Subcutaneous abdominal adipose tissue (tissue), 5 donors: ENCODE measurements around the gene PUM1.

Experiments used
- H3K27ac ChIP-seq: one replicate; pipeline ENCODE4 v1.7.0; 2013; ENCODE audit warnings: low read depth, mild to moderate bottlenecking, inconsistent platforms, low read length, moderate library complexity
- H3K27me3 ChIP-seq, 5 donors: one replicate each; pipeline ENCODE4 v1.7.0; 2013; ENCODE audit warnings: low read length in 5 of 5, inconsistent platforms in 1 of 5; ENCODE audit not compliant: control insufficient read depth in 5 of 5, insufficient read depth in 4 of 5
- H3K36me3 ChIP-seq, 5 donors: one replicate each; pipeline ENCODE4 v1.7.0; 2013; ENCODE audit warnings: low read length in 5 of 5; ENCODE audit not compliant: control insufficient read depth in 5 of 5, insufficient read depth in 5 of 5
- H3K4me1 ChIP-seq, 5 donors: one replicate each; pipeline ENCODE4 v1.7.0; 2013; ENCODE audit warnings: low read length in 5 of 5, mild to moderate bottlenecking in 3 of 5, moderate library complexity in 1 of 5; ENCODE audit not compliant: control insufficient read depth in 5 of 5, insufficient read depth in 5 of 5
- H3K4me3 ChIP-seq, 5 donors: one replicate each; pipeline ENCODE4 v1.7.0; 2013; ENCODE audit warnings: low read length in 5 of 5, low read depth in 1 of 5
- H3K9ac ChIP-seq, 5 donors: one replicate each; pipeline ENCODE4 v1.7.0; 2013; ENCODE audit warnings: low read length in 5 of 5, mild to moderate bottlenecking in 4 of 5, moderate library complexity in 3 of 5
- H3K9me3 ChIP-seq, 5 donors: one replicate each; pipeline ENCODE4 v1.7.0; 2013; ENCODE audit warnings: low read length in 5 of 5; ENCODE audit not compliant: control insufficient read depth in 5 of 5
- donor health status: healthy.
- donor health status: healthy.
- donor health status: healthy.
- donor health status: healthy.
- donor health status: healthy.

Gene PUM1

GRCh38 chr1:31033598-31033997 is 31.9 kb downstream of the PUM1 start:
- H3K36me3 ChIP-seq = peaks cover 0 to 5% (median 0%) of the 10 kb centered on the region in 5 donors
- peaks cover 0 to 21% (median 12%) of the 10 kb centered on the region in 5 donors for H3K4me1 ChIP-seq
- H3K27me3 ChIP-seq = no peaks in the 10 kb centered on the region
- no peak overlapping the region for H3K27ac ChIP-seq
- H3K9ac ChIP-seq = no peak overlapping the region
- H3K4me3 ChIP-seq = no peak overlapping the region
- H3K9me3 ChIP-seq = no peaks in the 10 kb centered on the region

GRCh38 chr1:31032266-31032665 is 33.3 kb downstream of the PUM1 start:
- Histone ChIP-seq H3K9me3 (no peaks in the 10 kb centered on the region), H3K27ac (no peak overlapping the region), H3K9ac (no peak overlapping the region), H3K4me3 (no peak overlapping the region), H3K4me1 (peaks cover 0 to 23% (median 13%) of the 10 kb centered on the region in 5 donors), H3K27me3 (no peaks in the 10 kb centered on the region), H3K36me3 (peaks cover 0 to 8% (median 0%) of the 10 kb centered on the region in 5 donors)

- Histone ChIP-seq H3K27me3 (no peaks in the 10 kb centered on the region), H3K9me3 (no peaks in the 10 kb centered on the region), H3K27ac (no peak overlapping the region), H3K4me3 (no peak overlapping the region), H3K9ac (no peak overlapping the region), H3K36me3 (peaks cover 0 to 10% (median 0%) of the 10 kb centered on the region in 5 donors), H3K4me1 (peaks cover 0 to 23% (median 13%) of the 10 kb centered on the region in 5 donors)
Measured at GRCh38 chr1:31031330-31032143, 34.0 kb downstream of the PUM1 start.

GRCh38 chr1:31029026-31029425 is 36.5 kb downstream of the PUM1 start:
- Histone ChIP-seq H3K36me3 (peaks cover 0 to 13% (median 0%) of the 10 kb centered on the region in 5 donors), H3K9ac (no peak overlapping the region), H3K4me3 (no peak overlapping the region), H3K9me3 (no peaks in the 10 kb centered on the region), H3K4me1 (peaks cover 0 to 24% (median 17%) of the 10 kb centered on the region in 5 donors), H3K27ac (peak overlapping the region; percentile 32), H3K27me3 (no peaks in the 10 kb centered on the region)

DNA sequence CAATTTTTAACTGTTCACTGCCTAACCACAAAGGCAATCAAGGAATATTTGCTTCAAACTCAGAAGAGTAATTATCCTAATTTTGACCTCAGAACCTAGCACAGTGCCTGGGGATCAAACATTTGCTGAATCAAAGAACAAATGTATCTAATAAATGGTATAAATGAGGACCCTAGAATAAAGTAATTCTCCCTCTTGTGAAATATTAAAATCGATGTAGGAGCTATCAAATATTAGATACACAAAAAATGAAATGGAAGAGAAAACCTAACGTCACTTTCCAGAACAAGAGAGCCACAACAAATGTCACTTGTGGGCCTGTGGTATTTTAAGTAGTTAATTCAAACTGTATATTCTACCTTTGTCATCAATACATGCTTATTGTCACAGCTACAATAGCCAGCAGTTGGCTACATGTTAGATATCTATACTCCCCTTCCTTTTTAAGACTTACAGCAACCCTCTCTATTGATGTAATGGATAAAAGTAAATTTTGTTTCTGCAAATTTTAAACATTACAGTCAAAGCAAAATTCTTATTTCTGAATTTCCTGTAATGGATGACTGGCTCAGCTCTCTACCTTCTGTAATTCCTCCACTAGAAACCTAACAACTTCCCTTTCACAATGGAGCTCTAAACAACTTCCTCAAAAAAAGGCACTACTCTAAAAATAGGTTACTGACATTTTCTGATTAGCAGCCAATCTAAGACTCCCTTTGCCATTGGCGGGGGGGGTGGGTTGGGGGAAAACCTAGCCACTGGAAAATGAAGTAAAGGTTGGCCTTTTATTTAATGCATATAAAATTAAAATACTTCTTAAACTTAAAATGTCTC is 37.6 kb downstream of the PUM1 start:
- H3K36me3 ChIP-seq = peaks cover 0 to 13% (median 0%) of the 10 kb centered on the region in 5 donors
- peak overlapping the region; percentile 4 for H3K27ac ChIP-seq
- peaks cover 0 to 22% (median 13%) of the 10 kb centered on the region in 5 donors for H3K4me1 ChIP-seq
- H3K4me3 ChIP-seq = no peak overlapping the region
- no peaks in the 10 kb centered on the region for H3K27me3 ChIP-seq
- H3K9me3 ChIP-seq = no peaks in the 10 kb centered on the region
- no peak overlapping the region for H3K9ac ChIP-seq

DNA sequence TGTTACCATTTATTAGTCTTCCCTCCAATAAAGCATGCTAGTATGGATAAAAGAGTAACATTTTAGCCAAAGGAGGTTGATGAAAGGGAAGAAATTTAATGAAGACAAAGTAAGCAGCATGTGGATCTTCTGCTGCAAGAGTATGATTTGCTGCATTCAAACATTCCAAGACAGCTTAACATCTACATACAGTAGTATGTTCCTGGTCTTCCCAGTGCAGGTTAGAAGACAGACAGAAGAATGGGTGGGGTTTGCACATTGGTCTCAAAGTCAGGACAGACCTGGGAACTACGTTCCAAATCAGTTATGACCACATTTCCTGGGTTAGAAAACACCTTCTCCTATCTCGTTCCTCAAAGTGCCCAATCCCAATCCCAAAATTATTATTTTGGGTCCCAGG is 43.3 kb downstream of the PUM1 start:
- Histone ChIP-seq H3K4me3 (no peak overlapping the region), H3K9ac (no peak overlapping the region), H3K4me1 (peaks cover 1 to 31% (median 16%) of the 10 kb centered on the region in 5 donors), H3K27ac (no peak overlapping the region), H3K27me3 (no peaks in the 10 kb centered on the region), H3K36me3 (peaks cover 0 to 5% (median 0%) of the 10 kb centered on the region in 5 donors), H3K9me3 (no peaks in the 10 kb centered on the region)

DNA sequence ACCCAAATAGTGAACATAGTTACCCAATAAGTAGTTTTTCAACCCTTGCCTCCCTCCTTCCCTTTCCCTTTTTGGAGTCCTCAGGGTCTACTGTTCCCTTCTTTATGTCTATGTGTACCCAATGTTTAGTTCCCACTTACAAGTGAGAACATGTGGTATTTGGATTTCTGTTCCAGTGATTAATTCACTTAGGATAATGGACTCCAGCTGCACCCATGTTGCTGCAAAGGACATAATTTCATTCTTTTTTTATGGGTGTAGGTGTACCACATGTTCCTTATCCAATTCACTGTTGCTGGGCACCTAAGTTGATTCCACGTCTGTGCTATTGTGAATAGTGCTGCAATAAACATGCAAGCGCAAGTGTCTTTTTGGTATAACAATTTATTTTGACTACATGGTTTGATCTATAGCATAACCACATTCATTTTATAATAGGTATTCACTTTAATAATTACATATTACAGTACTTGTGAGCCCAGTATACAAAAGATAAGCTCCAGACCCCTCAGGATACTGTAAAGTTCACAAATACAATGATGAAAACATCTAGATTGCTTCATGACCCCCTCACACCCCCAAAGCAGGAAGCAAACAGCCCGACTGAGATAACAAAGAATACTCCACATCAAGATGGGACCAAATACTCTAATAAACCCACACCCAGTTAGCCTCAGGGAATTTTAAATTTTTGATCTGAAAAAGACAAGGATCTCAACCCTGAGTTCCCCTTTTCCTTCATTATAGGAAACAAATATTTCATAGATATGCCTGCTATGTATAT is 45.3 kb downstream of the PUM1 start:
- Histone ChIP-seq H3K4me3 (no peak overlapping the region), H3K36me3 (no peaks in the 10 kb centered on the region), H3K27me3 (no peaks in the 10 kb centered on the region), H3K4me1 (peaks cover 1 to 38% (median 15%) of the 10 kb centered on the region in 5 donors), H3K9ac (no peak overlapping the region), H3K9me3 (no peaks in the 10 kb centered on the region), H3K27ac (no peak overlapping the region)

- Histone ChIP-seq H3K27me3 (no peaks in the 10 kb centered on the region), H3K4me1 (peaks cover 1 to 32% (median 15%) of the 10 kb centered on the region in 5 donors), H3K36me3 (no peaks in the 10 kb centered on the region), H3K9ac (no peak overlapping the region), H3K27ac (no peak overlapping the region), H3K9me3 (no peaks in the 10 kb centered on the region), H3K4me3 (no peak overlapping the region)
Measured at GRCh38 chr1:31019401-31019800, 46.1 kb downstream of the PUM1 start.

- H3K36me3 ChIP-seq = no peaks in the 10 kb centered on the region
- H3K4me1 ChIP-seq = peaks cover 1 to 26% (median 25%) of the 10 kb centered on the region in 5 donors
- H3K27me3 ChIP-seq = no peaks in the 10 kb centered on the region
- H3K9me3 ChIP-seq = no peaks in the 10 kb centered on the region
- H3K27ac ChIP-seq = no peak overlapping the region
- no peak overlapping the region for H3K4me3 ChIP-seq
- H3K9ac ChIP-seq = no peak overlapping the region
Measured at GRCh38 chr1:31016868-31017267, 48.6 kb downstream of the PUM1 start.
